Measurements from ENCODE around the gene ETS1.

GRCh38 chr11:128616161-128616560 lies 28.8 kb upstream of the ETS1 start:
- TF ChIP-seq, protein P1, sequence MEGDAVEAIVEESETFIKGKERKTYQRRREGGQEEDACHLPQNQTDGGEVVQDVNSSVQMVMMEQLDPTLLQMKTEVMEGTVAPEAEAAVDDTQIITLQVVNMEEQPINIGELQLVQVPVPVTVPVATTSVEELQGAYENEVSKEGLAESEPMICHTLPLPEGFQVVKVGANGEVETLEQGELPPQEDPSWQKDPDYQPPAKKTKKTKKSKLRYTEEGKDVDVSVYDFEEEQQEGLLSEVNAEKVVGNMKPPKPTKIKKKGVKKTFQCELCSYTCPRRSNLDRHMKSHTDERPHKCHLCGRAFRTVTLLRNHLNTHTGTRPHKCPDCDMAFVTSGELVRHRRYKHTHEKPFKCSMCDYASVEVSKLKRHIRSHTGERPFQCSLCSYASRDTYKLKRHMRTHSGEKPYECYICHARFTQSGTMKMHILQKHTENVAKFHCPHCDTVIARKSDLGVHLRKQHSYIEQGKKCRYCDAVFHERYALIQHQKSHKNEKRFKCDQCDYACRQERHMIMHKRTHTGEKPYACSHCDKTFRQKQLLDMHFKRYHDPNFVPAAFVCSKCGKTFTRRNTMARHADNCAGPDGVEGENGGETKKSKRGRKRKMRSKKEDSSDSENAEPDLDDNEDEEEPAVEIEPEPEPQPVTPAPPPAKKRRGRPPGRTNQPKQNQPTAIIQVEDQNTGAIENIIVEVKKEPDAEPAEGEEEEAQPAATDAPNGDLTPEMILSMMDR (IDR thresholded peaks at IDR 0.05; ENCODE audit: poor library complexity) = no peak
- TF ChIP-seq EZH2 (IDR thresholded peaks at IDR 0.05; ENCODE audit: borderline replicate concordance) = no peak
